HCT116 (cell line): ENCODE data around the gene COL16A1.

Experiments
- SRF ChIP-seq: IDR thresholded peaks from 2 replicates; pipeline ENCODE4 v1.6.1; 2012; ENCODE audit warnings: low read depth
- TF ChIP-seq, protein P1 (sequence below), 3 experiments: fragments of 200-600 bp in 1 of 3; sonication (generic) in 1 of 3; IDR thresholded peaks in 2 of 3; conservative IDR thresholded peaks in 1 of 3; 2 replicates each; pipeline ENCODE4 v1.5.1; 2012 to 2017; ENCODE audit warnings: low read depth in 2 of 3, low read length in 2 of 3, antibody characterized with exemption in 1 of 3, borderline replicate concordance in 1 of 3, control low read depth in 1 of 3, mild to moderate bottlenecking in 1 of 3, mixed read lengths in 1 of 3, mixed run types in 1 of 3, moderate library complexity in 1 of 3; ENCODE audit not compliant: insufficient read depth in 1 of 3
- TF ChIP-seq, protein P2 (sequence below): IDR thresholded peaks from 2 replicates; pipeline ENCODE4 v1.6.1; 2012

DNA sequence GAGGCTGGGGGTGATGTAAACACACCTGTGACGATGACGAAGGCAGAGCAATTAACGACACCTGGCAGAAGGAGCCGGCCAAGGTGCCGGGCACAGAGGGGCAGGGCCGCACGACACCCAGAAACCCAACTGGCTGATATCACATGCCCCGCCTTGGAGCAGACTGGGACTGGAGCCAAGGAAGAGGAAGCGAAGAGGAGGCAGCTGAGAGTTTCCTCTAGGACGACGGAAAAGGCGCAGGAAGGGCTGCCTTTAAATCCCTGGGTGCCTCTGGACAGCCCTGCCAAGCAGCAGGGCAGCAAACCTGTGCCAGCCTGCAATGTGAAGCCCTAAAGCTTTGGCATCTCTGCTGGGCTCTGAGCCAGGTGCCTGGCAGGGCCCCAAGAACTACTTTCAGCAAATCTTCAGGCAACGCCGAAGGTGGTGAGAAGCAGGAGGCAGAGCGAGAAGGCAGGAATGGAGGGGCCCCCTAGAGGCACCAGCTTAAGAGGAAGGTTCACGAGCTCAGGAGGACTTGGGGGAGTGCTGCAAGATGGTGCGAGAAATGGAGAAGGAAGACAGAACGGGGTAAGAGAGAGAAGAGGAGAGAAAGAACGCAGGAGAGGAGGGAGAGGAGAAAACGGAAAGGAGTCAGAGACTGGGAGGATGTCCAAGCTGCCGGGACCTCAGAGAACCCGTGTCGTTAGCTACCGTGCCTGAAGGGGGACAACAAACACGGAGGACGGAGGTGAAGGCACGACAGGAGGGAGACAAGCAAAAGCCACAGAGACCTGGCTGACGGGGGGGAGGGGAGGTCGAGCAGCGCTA lies 33.8 kb downstream of the COL16A1 start:
- TF ChIP-seq, protein P1, sequence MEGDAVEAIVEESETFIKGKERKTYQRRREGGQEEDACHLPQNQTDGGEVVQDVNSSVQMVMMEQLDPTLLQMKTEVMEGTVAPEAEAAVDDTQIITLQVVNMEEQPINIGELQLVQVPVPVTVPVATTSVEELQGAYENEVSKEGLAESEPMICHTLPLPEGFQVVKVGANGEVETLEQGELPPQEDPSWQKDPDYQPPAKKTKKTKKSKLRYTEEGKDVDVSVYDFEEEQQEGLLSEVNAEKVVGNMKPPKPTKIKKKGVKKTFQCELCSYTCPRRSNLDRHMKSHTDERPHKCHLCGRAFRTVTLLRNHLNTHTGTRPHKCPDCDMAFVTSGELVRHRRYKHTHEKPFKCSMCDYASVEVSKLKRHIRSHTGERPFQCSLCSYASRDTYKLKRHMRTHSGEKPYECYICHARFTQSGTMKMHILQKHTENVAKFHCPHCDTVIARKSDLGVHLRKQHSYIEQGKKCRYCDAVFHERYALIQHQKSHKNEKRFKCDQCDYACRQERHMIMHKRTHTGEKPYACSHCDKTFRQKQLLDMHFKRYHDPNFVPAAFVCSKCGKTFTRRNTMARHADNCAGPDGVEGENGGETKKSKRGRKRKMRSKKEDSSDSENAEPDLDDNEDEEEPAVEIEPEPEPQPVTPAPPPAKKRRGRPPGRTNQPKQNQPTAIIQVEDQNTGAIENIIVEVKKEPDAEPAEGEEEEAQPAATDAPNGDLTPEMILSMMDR (IDR thresholded peaks at IDR 0.05 in 2 of 3, conservative IDR thresholded peaks at IDR 0.05 in 1 of 3; ENCODE audit: borderline replicate concordance in 1 of 3, insufficient read depth in 1 of 3, low read depth in 2 of 3, low read length in 2 of 3): peak in 2 of 3 experiments; percentile 35 to 39; a peak in 1 of 6 replicates
- TF ChIP-seq, protein P2, sequence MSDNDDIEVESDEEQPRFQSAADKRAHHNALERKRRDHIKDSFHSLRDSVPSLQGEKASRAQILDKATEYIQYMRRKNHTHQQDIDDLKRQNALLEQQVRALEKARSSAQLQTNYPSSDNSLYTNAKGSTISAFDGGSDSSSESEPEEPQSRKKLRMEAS: no peak; the same call in 1 of the 2 replicates
- no peak for TF ChIP-seq SRF
